HG03439 (cell line): Measurements from ENCODE around the gene CCSER2.
"Not testable (repeated sequence)": the region's sequence is repeated elsewhere in the genome, so short reads cannot be mapped to it uniquely, and the experiment has no call there.

Source experiments
- ATAC-seq: cut with Tn5 transposase; IDR thresholded peaks from one replicate; pipeline ENCODE4 v1.9.1; 2021; ENCODE audit warnings: mild to moderate bottlenecking, moderate library complexity; ENCODE audit not compliant: unreplicated experiment

CCSER2 gene

DNA sequence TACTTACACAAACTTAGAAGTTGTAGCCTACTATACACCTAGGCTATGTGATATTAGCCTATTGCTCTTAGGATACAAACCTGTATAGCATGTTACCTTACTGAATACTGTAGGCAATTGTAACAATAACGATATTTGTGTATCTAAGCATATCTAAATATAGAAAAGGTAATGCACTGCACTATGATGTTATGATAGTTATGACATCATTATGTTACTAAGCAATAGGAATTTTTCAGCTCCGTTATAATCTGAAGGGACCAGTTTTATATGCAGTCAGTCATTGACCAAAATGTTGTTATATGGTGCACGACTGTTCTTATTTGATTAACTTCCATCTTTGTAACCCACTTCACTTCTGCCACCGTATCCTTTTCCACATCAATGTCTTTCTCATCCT lies 62.0 kb downstream of the CCSER2 start:
- no peak for ATAC-seq

DNA sequence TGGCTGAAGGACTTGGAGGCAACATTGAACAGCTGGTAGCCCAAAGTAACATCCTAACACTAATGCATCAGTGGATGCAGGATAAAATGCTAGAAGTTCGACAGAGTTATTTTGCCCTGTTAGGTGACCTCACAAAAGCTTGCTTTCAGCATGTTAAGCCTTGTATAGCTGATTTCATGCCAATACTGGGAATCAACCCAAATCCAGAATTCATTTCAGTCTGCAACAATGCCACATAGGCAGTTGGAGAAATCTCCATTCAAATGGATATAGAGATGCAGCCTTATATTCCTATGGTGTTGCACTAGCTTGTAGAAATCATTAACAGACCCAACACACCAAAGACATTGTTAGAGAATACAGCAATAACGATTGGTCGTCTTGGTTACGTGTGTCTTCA lies 62.9 kb downstream of the CCSER2 start:
- no peak for ATAC-seq

DNA sequence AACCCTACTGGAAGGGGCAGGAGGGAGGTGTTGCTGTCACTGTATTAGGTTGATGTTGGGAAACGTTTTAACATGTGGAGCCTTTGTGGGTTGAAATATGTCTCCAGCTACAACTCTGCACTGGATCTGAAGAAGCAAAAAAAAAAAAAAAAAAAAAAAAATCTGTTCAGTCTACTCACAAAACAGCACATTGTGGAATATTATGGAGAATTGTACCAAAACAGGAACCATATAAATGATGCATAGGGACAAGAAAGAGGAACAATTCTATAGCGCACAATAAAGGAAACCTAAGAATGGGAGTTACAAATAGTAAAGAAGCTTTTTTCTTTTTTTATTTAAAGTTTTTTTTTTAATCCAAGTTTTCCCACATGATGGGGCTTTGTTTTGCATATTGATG lies 63.8 kb downstream of the CCSER2 start:
- ATAC-seq, result no peak

DNA sequence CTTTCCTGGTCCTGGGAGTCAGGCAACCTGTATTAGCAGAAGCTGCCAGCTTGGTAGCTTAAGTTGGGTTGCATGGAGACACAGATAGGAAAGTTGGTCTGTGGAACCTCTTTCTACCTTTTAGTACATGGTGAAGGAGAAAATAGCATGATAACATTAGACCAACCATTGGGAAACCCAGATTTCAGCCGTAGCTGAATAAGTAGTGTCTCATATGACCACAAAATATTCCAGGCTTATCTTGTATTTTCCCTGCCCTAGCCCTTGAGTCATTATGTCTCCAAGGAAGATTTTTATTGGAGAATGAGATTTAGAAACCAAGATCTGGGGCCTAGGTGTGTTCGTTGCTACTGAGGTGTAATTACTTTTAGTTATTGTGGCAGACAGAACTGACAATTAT lies 67.2 kb downstream of the CCSER2 start:
- ATAC-seq, result no peak

DNA sequence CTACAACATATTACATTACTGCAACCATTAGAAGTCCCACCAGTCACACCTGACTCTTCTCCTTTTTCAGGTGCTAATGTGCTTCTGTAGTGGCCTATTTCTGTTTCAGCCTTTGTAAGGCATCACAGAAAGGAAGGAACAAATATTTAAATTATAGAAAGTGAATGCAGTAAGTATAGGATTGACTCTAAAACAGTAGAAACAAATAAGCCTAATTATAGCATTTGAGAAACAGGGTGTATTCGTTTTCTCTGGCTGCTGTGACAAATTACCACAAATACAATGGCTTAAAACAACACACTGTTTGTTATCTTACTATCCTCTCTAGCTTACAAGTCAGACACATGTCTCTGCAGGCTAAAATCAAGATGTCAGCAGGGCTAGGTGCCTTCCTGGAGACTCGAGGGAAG lies 69.4 kb downstream of the CCSER2 start:
- ATAC-seq, result no peak

DNA sequence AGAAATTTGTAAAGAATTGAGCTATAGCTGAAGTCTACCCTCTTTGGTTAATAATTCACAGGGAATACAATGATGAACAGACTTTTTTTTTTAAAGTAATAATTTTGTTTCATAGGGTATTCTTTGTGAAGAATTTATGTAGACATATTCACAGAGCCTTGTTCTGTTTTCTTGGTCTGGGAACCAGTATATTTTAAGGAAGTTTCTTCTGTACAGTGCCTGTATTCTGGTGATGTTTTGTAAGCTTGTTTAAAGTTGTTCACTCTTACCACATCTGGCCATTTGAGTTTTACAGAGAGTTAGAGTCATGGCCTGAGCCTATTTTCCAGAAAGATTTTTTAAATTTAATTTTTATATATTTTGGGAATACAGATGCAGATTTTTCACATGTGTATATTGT lies 70.3 kb downstream of the CCSER2 start:
- ATAC-seq, result no peak

DNA sequence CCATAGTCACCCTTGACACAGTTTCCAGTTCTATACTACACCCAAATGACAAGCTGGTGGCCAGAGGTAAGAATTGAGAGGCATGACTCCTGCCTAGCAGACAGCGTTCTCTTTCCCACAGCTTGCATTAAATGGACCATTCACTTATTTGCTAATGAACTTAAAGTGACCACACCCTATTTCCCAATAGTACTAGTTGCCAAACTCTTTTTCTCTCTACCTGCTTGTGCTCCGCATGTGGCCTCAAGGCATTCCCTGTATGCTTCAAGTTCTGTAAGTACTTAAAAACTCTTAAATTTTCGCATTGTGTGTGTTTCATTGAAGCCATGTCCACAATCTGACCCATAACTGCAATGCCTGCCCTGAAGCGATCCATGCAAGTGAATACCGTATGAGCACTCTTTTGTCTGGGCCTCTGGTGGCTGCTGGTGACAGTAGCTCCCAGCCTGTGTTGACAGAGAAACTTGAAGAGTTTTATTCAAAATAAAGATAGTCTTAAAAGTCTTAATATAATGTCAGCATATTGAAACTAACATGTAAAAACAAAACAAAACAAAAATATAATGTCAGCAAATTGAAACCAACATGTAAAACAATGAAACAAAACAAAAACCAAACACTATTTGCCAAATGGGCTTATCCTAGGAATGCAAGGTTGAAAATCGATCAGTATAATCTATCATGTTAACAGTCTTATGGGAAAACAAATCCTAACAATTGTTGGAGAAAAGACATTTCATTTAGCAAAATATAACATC lies 73.6 kb downstream of the CCSER2 start:
- no peak for ATAC-seq

DNA sequence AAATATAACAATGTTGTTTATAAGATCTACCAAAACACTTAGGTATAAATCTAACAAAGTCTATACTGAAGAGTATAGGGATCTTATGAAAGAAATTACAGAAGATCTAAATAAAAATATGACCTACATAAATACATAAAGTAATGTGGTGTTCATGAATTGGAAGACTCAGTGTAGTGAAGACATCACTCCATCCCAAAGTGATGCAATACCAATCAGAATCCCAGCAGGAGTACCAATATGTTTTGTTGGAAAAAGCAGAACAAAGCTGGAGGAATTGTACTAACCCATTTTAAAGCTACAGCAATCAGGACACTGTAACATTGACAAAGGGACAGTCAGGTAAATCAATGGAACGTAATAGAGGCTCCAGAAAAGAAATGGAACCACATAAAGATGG lies 76.4 kb downstream of the CCSER2 start:
- ATAC-seq, result no peak

DNA sequence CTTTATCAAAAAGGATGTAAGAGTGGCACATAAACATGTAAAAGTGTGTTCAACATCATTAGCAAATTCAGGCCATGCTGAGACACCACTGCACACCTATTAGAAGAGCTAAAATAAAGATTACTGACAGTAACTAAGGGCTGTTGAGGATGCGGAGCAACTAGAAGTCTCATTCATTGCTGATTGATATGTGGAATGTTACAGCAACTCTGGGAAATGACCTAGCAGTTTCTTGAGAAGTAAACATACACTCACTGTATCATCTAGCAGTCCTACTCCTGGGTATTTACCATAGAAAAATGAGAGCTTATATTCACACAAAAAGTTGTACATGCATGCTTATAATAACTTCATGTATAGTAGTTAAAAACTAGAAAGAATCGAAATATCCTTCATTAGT lies 77.3 kb downstream of the CCSER2 start:
- no peak for ATAC-seq

DNA sequence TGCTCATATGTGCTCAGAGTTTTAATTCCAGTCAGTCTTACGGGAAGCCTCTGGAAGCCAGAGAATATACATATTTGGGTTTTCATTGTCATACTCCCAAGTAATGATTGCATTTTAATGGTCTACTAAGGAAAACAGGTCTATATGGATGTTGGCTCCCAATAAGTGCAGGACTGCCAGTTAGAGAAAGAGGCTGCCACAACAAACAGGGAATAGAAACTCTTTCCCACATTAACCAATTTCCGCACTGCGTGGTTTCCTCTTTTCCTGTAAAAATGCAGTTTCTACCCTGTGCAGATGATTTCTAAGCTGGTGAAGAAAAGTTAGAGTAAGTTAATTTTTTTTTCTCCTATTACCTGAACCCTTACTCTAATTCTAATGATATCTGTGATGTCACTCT lies 78.2 kb downstream of the CCSER2 start:
- ATAC-seq, result no peak

DNA sequence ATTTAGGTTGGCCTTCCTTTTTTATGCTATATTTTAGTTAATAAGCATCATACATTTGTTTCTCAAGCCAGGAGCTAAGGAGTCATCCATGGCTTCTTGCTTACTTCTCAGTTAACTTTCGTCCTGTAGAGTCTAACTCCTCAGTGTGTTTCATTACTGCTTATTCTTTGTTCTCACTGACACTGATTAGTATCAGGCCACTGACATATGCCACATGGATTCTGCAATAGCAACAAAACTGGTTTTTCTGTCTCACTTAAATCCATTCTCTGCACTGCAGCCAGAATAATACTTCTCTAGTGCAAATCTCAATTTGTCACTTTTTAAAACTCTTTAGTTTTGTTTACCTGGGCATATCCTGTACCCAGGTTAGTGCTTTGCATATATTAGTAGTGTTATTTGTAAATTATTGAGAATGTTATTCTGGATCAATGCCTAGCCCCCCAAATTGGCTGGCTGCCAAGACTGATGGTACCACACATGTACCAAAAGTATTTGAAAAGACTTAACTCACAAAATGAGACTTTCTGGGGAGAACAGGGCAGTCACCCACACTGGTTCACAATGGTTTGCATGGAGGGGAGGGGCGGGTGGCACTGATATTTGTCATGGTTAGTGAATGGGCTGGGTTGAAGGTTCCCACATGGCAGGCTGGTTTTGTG lies 79.1 kb downstream of the CCSER2 start:
- no peak for ATAC-seq

DNA sequence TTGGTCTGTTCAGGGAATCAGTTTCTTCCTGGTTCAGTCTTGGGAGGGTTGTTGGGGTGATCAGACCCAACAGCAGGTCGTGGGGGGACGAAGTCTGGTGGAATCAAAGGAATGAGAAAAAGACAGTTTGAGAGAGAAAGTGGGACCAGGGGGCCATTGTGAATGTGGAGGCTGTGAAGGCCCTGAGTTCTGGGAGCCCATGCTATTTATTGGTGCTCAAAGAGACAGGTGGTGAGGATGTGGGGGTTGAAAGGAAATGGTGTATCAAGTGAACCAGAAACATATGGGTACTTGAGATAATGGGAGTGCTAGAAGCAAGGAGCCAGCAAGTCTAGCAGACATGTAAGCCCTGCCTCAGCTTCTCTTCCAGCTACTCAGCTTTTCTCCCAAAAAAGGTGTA lies 84.1 kb downstream of the CCSER2 start:
- ATAC-seq, result no peak

DNA sequence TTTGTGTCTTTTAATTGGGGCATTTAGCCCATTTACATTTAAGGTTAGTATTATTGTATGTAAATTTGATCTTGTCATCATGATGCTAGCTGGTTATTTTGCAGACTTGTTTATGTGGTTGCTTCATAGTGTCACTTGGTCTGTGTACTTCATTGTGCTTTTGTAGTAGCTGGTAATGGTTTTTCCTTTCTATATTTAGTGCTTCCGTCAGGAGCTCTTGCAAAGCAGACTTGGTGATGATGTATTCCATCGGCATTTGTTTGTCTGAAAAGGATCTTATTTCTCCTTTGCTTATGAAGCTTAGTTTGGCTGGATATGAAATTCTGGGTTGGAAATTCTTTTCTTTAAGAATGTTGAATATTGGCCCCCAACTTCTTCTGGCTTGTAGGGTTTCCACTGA lies 85.7 kb downstream of the CCSER2 start:
- not testable (repeated sequence) for ATAC-seq

DNA sequence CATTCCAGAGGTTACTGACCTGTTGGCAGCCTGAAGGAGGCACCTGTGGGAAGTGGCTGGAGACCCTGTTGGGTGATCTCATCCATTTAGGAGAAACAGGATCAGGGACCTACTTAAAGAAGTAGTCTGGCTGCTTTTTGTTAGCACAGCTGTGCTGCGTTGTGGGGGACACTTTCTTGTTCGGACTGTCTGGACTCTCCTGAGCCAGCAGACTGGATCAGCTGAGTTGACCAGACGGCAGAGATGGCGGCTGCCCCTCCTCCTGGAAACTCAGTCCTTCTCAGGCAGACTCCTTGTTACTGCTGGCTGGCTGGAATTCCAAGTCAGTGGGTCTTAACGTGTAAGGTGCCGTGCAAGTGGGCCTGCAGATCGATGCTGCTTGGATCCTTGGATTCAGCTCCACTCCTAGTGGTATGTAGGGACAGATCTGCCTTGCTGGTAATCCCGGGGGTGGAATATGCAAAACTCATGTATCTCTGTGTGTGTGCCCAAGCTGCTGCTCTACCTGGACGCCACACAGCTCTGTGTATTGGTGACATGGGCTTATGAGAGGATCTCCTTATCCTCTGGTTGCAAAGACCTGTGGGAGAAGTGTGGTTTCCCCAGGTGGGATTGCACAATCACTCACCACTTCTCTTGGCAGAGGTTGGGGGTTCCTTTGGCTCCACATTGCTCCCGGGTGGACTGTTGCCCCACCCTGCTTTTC lies 87.3 kb downstream of the CCSER2 start:
- no peak for ATAC-seq

DNA sequence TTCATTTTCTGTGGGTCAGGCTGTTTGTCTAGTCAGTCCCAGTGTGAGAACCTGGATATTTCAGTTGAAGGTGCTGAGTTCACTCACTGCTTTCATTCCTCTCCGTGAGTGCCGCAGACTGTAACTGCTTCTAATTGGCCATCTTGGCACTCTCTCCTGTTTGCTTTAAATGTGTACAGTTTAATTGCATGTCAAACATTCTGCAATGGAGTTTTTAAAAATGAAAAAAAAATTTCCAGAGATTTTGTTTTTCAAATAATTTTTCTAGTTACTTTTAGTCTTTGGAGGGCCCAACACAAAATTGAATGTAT lies 87.8 kb downstream of the CCSER2 start:
- no peak for ATAC-seq

DNA sequence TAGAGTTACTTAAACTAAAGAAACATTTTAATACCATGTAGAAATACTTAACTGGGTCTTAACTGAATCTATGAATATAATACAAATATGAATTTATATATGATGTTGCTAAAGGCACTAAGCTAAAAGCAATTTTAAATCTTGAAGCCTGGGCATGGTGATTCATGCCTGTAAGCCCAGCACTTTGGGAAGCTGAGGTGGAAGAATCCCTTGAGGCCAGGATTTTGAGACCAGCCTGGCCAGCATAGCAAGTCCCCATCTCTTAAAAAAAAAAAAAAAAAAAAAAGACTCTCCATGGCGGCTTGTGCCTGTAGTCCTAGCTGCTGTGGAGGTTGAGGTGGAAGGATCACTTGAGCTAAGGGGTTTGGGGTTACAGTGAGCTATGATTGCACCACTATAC lies 95.3 kb downstream of the CCSER2 start:
- no peak for ATAC-seq

DNA sequence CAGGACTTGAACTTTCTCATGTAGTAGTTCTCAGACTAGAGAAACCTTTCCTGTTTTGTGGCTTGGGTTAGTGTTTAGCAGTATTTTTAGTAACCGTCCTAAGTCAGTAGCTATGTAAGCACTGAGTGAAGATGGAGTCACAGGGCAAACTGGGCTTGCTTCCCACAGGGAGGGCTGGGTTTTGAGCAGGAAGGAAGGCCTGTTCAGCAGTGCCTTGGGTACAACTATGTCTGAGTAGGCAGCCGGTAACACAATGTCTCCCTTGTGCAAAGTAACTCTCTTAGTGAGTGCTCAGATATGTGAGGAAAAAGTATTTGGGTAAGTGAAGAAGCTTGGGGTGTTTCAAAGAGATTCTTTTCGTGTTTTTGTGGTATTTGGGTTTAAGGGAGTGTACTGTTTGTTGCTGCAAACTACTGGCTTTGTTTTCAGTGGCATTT lies 96.4 kb downstream of the CCSER2 start:
- ATAC-seq, result no peak

DNA sequence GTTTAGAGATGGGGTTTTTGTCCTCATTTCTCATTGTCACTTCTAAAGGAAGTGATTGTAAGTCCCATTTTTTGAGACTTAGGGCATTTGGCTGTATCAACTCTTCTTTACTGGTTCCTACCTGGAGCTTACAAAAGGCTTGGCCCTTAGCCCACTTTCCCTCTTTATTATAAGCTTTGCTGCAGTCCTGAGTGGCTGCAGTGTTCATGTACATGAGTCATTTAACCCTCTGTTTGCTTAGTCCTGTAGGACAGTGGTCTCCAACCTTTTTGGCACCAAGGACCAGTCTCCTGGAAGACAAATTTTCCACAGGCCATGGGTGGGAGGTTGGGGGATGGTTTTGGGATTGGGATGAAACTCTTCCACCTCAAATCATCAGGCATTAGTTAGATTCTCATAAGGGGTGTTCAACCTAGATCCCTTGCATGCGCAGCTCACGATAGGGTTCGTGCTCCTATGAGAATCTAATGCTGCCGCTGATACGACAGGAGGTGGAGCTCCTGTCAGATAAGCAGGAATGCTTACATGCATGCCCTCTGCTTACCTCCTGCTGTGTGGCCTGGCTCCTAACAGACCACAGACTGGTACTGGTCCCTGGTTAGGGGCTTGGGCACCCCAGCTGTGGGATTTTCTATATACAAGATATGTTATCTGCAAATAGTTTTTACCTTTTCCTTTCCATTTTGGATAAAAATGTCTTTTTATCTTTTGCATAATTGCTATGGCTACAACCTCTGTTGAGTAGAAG lies 99.7 kb downstream of the CCSER2 start:
- ATAC-seq, result no peak

DNA sequence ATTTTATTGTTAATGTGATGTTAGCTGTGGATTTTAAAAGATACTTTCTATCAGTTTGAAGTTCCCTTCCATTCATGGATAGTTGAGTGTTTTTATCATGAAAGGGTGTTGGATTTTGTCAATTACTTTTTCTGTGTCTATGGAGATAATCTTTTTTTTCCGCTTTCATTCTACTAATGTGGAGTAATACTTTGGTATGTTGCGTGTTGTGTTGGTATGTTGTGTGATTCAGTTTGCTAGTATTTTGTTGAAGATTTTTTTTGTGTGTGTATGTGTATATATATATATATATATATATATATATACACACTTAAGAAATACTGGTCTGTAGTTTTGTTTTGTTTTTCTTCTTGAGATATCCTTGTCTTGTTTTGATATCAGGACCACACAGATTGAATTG lies 100.3 kb downstream of the CCSER2 start:
- no peak for ATAC-seq

DNA sequence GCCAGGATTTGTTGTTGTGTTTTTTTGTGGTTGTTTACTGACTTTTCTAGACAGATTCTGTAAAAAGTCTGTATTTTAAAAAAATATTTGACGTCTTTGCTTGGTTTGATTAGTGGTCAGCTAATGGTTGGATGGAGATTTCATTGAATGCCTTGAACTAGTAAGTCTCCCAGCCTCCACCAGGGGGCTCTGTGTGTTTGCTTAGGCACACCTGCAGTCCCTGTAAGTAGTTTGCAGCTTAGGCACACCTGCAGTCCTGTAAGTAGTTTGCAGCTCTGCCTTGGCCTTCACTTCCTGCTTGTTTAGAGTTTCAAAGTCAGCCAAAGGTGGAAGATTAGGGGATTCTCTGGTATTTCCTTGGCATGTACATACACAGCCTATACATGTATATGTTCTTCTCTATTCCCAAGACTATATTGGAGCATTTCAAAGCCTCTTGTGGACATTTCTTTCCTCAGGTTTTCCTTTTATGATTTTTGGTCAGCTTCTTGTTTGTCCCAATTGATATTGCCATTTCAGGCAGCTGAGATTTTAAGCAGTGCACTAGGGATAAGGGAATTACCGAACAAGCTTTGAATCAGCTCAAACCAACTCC lies 101.6 kb downstream of the CCSER2 start:
- peak; percentile 95 for ATAC-seq

DNA sequence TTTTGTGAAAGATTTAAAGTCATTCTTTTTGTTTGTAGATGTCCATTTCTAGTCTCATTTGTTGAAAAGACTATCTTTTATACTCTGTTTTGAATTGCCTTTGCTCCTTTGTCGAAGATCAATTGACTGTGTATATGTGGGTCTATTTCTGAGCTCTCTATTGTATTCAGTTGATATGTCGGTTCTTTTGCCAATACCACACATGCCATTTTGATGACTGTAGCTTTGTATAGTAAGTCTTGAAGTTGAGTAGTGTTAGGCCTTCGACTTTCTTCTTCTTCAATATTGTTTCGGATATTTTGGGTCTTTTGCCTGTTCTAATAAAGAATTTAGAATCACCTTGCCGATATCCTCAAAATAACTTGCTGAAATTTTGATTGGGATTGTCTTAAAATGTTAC lies 104.5 kb downstream of the CCSER2 start:
- no peak for ATAC-seq
